ENCODE results near the gene CNPPD1. TPM values are rescaled to one million over a fixed set of nuclear protein-coding genes. Genes with fewer than 3 reads are reported as not detected.
A peak's percentile ranks its signal among the peaks of the same experiment; 100 is the strongest.

The CNPPD1 gene
- total and polyA plus RNA-seq, 2 experiments from 2014 or later: 34.5 to 43.8 TPM

- no peaks in the 10 kb centered on the region for H3K27me3 ChIP-seq (replicated peaks; ENCODE audit: insufficient read depth)
- no peak for DNase-seq
- in situ Hi-C loops (cut with MboI): loop anchor here (10.0 kb wide), 1 partner anchor 136 kb away; the partner anchor contains the start of gene PTPRN
- H3K9me2 ChIP-seq (ENCODE audit: insufficient read depth): no peaks in the 10 kb centered on the region
- no peaks in the 10 kb centered on the region; the same call in 1 of the 2 replicates for H3K79me2 ChIP-seq (ENCODE audit: insufficient read depth)
- H3K9ac ChIP-seq: no peak overlapping the region
- peaks cover 20% of the 10 kb centered on the region for H3F3A ChIP-seq (ENCODE audit: insufficient read depth)
- TF ChIP-seq EZH2phosphoT487 (IDR thresholded peaks at IDR 0.05; ENCODE audit: insufficient read depth, low read depth): no peak
- TF ChIP-seq EZH2 (IDR thresholded peaks at IDR 0.05; ENCODE audit: insufficient read depth, poor library complexity, severe bottlenecking): no peak
- H3K9me3 ChIP-seq (ENCODE audit: low read depth): no peaks in the 10 kb centered on the region
- 0 out of 2 replicates have a peak, but pooled peaks cover under 1% of the 10 kb centered on the region for H3K36me3 ChIP-seq (ENCODE audit: low read depth)
- H3K4me3 ChIP-seq: no peak overlapping the region
- no peaks in the 10 kb centered on the region for H4K20me1 ChIP-seq (ENCODE audit: insufficient read depth)
- H3K4me2 ChIP-seq (ENCODE audit: unreplicated experiment): no peak overlapping the region
- H3K27ac ChIP-seq: no peak overlapping the region
- H2AFZ ChIP-seq: no peak overlapping the region
- H3K4me1 ChIP-seq (ENCODE audit: insufficient read depth): peaks cover 6% of the 10 kb centered on the region; the same call in 1 of the 2 replicates
These were observed 7.8 kb downstream of the CNPPD1 start for GRCh38 chr2:219168932-219169331.

GRCh38 chr2:219168526-219168925, 8.2 kb downstream of the CNPPD1 start:
- peak; percentile 32 for DNase-seq
- H4K20me1 ChIP-seq (ENCODE audit: insufficient read depth): no peaks in the 10 kb centered on the region

GRCh38 chr2:219167997-219168396, 8.7 kb downstream of the CNPPD1 start:
- Histone ChIP-seq H3K36me3 (ENCODE audit: low read depth) (no peaks in the 10 kb centered on the region), H3K4me1 (ENCODE audit: insufficient read depth) (peaks cover 6% of the 10 kb centered on the region; the same call in 1 of the 2 replicates), H3K9ac (no peak overlapping the region), H2AFZ (no peak overlapping the region), H3K27ac (no peak overlapping the region), H3F3A (ENCODE audit: insufficient read depth) (peaks cover 20% of the 10 kb centered on the region), H3K9me3 (ENCODE audit: low read depth) (no peaks in the 10 kb centered on the region), H3K4me3 (no peak overlapping the region), H3K4me2 (ENCODE audit: unreplicated experiment) (no peak overlapping the region), H3K9me2 (ENCODE audit: insufficient read depth) (no peaks in the 10 kb centered on the region), H3K79me2 (ENCODE audit: insufficient read depth) (no peaks in the 10 kb centered on the region), H3K27me3 (replicated peaks; ENCODE audit: insufficient read depth) (no peaks in the 10 kb centered on the region), H4K20me1 (ENCODE audit: insufficient read depth) (no peaks in the 10 kb centered on the region)
- DNase-seq: no peak
- in situ Hi-C loops (cut with MboI): loop anchor here (10.0 kb wide), 1 partner anchor 137 kb away; the partner anchor contains the start of gene PTPRN
- WGBS, 2 experiments (ENCODE audit: low coverage in 1 of 2, low lambda C conversion rate in 2 of 2, missing lambda C conversion rate in 2 of 2): 47 to 65% methylated on average over 5 of the region's 5 CpGs
- TF ChIP-seq EZH2phosphoT487 (IDR thresholded peaks at IDR 0.05; ENCODE audit: insufficient read depth, low read depth): no peak
- TF ChIP-seq EZH2 (IDR thresholded peaks at IDR 0.05; ENCODE audit: insufficient read depth, poor library complexity, severe bottlenecking): no peak

More at GRCh38 chr2:219168526-219168925, 8.2 kb downstream of the CNPPD1 start:
- peaks cover 6% of the 10 kb centered on the region; the same call in 1 of the 2 replicates for H3K4me1 ChIP-seq (ENCODE audit: insufficient read depth)
- no peaks in the 10 kb centered on the region for H3K27me3 ChIP-seq (replicated peaks; ENCODE audit: insufficient read depth)
- no peaks in the 10 kb centered on the region for H3K79me2 ChIP-seq (ENCODE audit: insufficient read depth)
- in situ Hi-C loops (cut with MboI): loop anchor here (10.0 kb wide), 1 partner anchor 136 kb away; the partner anchor contains the start of gene PTPRN
- H3F3A ChIP-seq (ENCODE audit: insufficient read depth): peaks cover 20% of the 10 kb centered on the region
- no peaks in the 10 kb centered on the region for H3K9me2 ChIP-seq (ENCODE audit: insufficient read depth)
- H3K4me3 ChIP-seq: no peak overlapping the region
- H2AFZ ChIP-seq: no peak overlapping the region
- H3K4me2 ChIP-seq (ENCODE audit: unreplicated experiment): no peak overlapping the region
- no peak overlapping the region for H3K27ac ChIP-seq
- no peak overlapping the region for H3K9ac ChIP-seq
- no peak for TF ChIP-seq EZH2phosphoT487 (IDR thresholded peaks at IDR 0.05; ENCODE audit: insufficient read depth, low read depth)
- TF ChIP-seq EZH2 (IDR thresholded peaks at IDR 0.05; ENCODE audit: insufficient read depth, poor library complexity, severe bottlenecking): no peak
- WGBS, 2 experiments (ENCODE audit: low coverage in 1 of 2, low lambda C conversion rate in 2 of 2, missing lambda C conversion rate in 2 of 2): 50 to 59% methylated on average over 6 of the region's 6 CpGs
- no peaks in the 10 kb centered on the region for H3K36me3 ChIP-seq (ENCODE audit: low read depth)
- no peaks in the 10 kb centered on the region for H3K9me3 ChIP-seq (ENCODE audit: low read depth)

- in situ Hi-C loops (cut with MboI): loop anchor here (10.0 kb wide), 1 partner anchor 140 kb away; the partner anchor contains the start of gene PTPRN
- TF ChIP-seq EZH2 (IDR thresholded peaks at IDR 0.05; ENCODE audit: insufficient read depth, poor library complexity, severe bottlenecking) (no peak), EZH2phosphoT487 (IDR thresholded peaks at IDR 0.05; ENCODE audit: insufficient read depth, low read depth) (no peak)
These were observed 11.4 kb downstream of the CNPPD1 start for GRCh38 chr2:219165058-219165911.

More at GRCh38 chr2:219165058-219165911, 11.4 kb downstream of the CNPPD1 start:
- Histone ChIP-seq H3K4me1 (ENCODE audit: insufficient read depth) (no peaks in the 10 kb centered on the region), H3K27me3 (replicated peaks; ENCODE audit: insufficient read depth) (no peaks in the 10 kb centered on the region), H3K9me2 (ENCODE audit: insufficient read depth) (no peaks in the 10 kb centered on the region), H3K4me2 (ENCODE audit: unreplicated experiment) (no peak overlapping the region), H3K9me3 (ENCODE audit: low read depth) (no peaks in the 10 kb centered on the region), H2AFZ (no peak overlapping the region), H3K36me3 (ENCODE audit: low read depth) (no peaks in the 10 kb centered on the region), H3K4me3 (no peak overlapping the region), H3K9ac (no peak overlapping the region), H4K20me1 (ENCODE audit: insufficient read depth) (no peaks in the 10 kb centered on the region), H3F3A (ENCODE audit: insufficient read depth) (peaks cover under 1% of the 10 kb centered on the region; the same call in 1 of the 2 replicates), H3K27ac (no peak overlapping the region), H3K79me2 (ENCODE audit: insufficient read depth) (no peaks in the 10 kb centered on the region)
- 68 to 70% methylated on average over 10 of the region's 10 CpGs for WGBS, 2 experiments (ENCODE audit: low coverage in 1 of 2, low lambda C conversion rate in 2 of 2, missing lambda C conversion rate in 2 of 2)
- DNase-seq: no peak
